GM12878 (cell line): ENCODE data around the gene SRC. TPM values are rescaled to one million over a fixed set of nuclear protein-coding genes. Genes with fewer than 3 reads are reported as not detected.

Experiments
- CBX5 ChIP-seq: sonication (generic); IDR thresholded peaks from 2 replicates; pipeline ENCODE4 v1.6.1; 2016; ENCODE audit warnings: low read depth, moderate library complexity, mild to moderate bottlenecking, inconsistent platforms
- CREM ChIP-seq: IDR thresholded peaks from 2 replicates; pipeline ENCODE4 v1.6.1; 2014; ENCODE audit warnings: antibody characterized with exemption, low read depth
- IRF3 ChIP-seq: fragments of 450-650 bp; IDR thresholded peaks from 2 replicates; pipeline ENCODE4 v1.6.1; 2014; ENCODE audit warnings: mild to moderate bottlenecking
- JUND ChIP-seq: IDR thresholded peaks from 2 replicates; pipeline ENCODE4 v1.6.1; 2012; ENCODE audit warnings: low read depth, mild to moderate bottlenecking, low read length, improper control_type of control experiment, moderate library complexity
- MAX ChIP-seq: IDR thresholded peaks from 2 replicates; pipeline ENCODE4 v1.6.1; 2012; ENCODE audit warnings: low read depth, low read length, improper control_type of control experiment
- MYB ChIP-seq: fragments of 150-350 bp; IDR thresholded peaks from 2 replicates; pipeline ENCODE4 v1.6.1; 2014; ENCODE audit warnings: mild to moderate bottlenecking, low read depth, low read length, borderline replicate concordance
- NFYB ChIP-seq: IDR thresholded peaks from 2 replicates; pipeline ENCODE4 v1.6.1; 2011; ENCODE audit warnings: low read depth, mild to moderate bottlenecking, low read length, improper control_type of control experiment, moderate library complexity; ENCODE audit not compliant: insufficient read depth
- PAX5 ChIP-seq: IDR thresholded peaks from 2 replicates; pipeline ENCODE4 v1.6.1; 2011; ENCODE audit warnings: low read depth, low read length, borderline replicate concordance
- RAD21 ChIP-seq: IDR thresholded peaks from 2 replicates; pipeline ENCODE4 v1.6.1; 2011; ENCODE audit warnings: mild to moderate bottlenecking, low read depth, low read length, moderate library complexity; ENCODE audit not compliant: insufficient read depth
- RAD51 ChIP-seq: fragments of 450-650 bp; IDR thresholded peaks from 2 replicates; pipeline ENCODE4 v1.6.1; 2016; ENCODE audit warnings: moderate library complexity, mild to moderate bottlenecking, inconsistent platforms
- RB1 ChIP-seq: fragments of 450-650 bp; formaldehyde crosslinking; IDR thresholded peaks from 2 replicates; pipeline ENCODE4 v1.6.1; 2017; ENCODE audit warnings: mild to moderate bottlenecking, borderline replicate concordance
- RCOR1 ChIP-seq: conservative IDR thresholded peaks from 2 replicates; pipeline ENCODE4 v1.6.1; 2012; ENCODE audit warnings: low read depth, low read length, improper control_type of control experiment
- SIX5 ChIP-seq: IDR thresholded peaks from 2 replicates; pipeline ENCODE4 v1.6.1; 2011; ENCODE audit warnings: mild to moderate bottlenecking, low read depth, low read length, moderate library complexity; ENCODE audit not compliant: severe bottlenecking
- STAT3 ChIP-seq: IDR thresholded peaks from 2 replicates; pipeline ENCODE4 v1.6.1; 2011; ENCODE audit warnings: low read depth, low read length, improper control_type of control experiment
- TCF12 ChIP-seq: IDR thresholded peaks from 2 replicates; pipeline ENCODE4 v1.6.1; 2011; ENCODE audit warnings: low read depth, mild to moderate bottlenecking, low read length
- ZBTB33 ChIP-seq: fragments of 450-650 bp; IDR thresholded peaks from 2 replicates; pipeline ENCODE4 v1.6.1; 2017; ENCODE audit warnings: mild to moderate bottlenecking
- polyA plus RNA-seq, 11 experiments: library from polyadenylated mRNA; depleted of rRNA in 4 of 11; unstranded in 6 of 11; stranded (reverse) in 5 of 11; fragments of >200 nt; fragmentation: Nextera tagmentation in 4 of 11; fragmentation: Illumina TruSeq in 1 of 11; extraction: Ambion mirVana in 4 of 11; extraction: Trizol in 1 of 11; gene quantifications; 1 replicate in 1 of 11; 2 replicates in 10 of 11; pipeline versions ENCODE4 v1.2.1 to v1.2.3, GENCODE V29; 2011 to 2016; ENCODE audit warnings: inconsistent platforms in 2 of 11, missing spikeins in 2 of 11, low read depth in 1 of 11
- total RNA-seq, 4 experiments: library from RNA; depleted of rRNA in 3 of 4; stranded (reverse); fragments of >200 nt in 3 of 4; fragmentation: Illumina TruSeq in 1 of 4; extraction: Trizol in 1 of 4; gene quantifications; 2 replicates each; pipeline versions ENCODE4 v1.2.1 to v1.2.3, GENCODE V29; 2013 to 2021
- TF ChIP-seq, protein P1 (sequence below): IDR thresholded peaks from 2 replicates; pipeline ENCODE4 v1.6.1; 2011; ENCODE audit warnings: borderline replicate concordance, low read depth, mild to moderate bottlenecking, moderate library complexity, mixed read lengths, low read length; ENCODE audit not compliant: insufficient read depth; ENCODE audit errors: extremely low read length
- TF ChIP-seq, protein P2 (sequence below): fragments of 450-650 bp; formaldehyde crosslinking; IDR thresholded peaks from 2 replicates; pipeline ENCODE4 v1.5.0; 2022; ENCODE audit warnings: mild to moderate bottlenecking, missing genetic modification characterization
- TF ChIP-seq, protein P3 (sequence below): fragments of 450-650 bp; conservative IDR thresholded peaks from 2 replicates; pipeline ENCODE4 v1.6.1; 2017; ENCODE audit warnings: mild to moderate bottlenecking, moderate library complexity
- TF ChIP-seq, protein P4 (sequence below): IDR thresholded peaks from 2 replicates; pipeline ENCODE4 v1.6.1; 2012; ENCODE audit warnings: low read depth, low read length, improper control_type of control experiment

Gene SRC
- total and polyA plus RNA-seq, 10 of the 15 experiments (the other 5 are each of a cell fraction or from before 2014, with no cell fraction given) = 0.60 to 71.3 (median 27.2) TPM

GRCh38 chr20:37375227-37375626, 29.3 kb downstream of the SRC start (continued):
- TF ChIP-seq, protein P1, sequence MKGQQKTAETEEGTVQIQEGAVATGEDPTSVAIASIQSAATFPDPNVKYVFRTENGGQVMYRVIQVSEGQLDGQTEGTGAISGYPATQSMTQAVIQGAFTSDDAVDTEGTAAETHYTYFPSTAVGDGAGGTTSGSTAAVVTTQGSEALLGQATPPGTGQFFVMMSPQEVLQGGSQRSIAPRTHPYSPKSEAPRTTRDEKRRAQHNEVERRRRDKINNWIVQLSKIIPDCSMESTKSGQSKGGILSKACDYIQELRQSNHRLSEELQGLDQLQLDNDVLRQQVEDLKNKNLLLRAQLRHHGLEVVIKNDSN = peak; percentile 60
- TF ChIP-seq RAD51 (peak; percentile 47; the same call in 1 of the 2 replicates), RAD21 (no peak), CREM (peak; percentile 13; the same call in 1 of the 2 replicates), MAX (no peak), CBX5 (no peak), RB1 (no peak), TCF12 (peak; percentile 45; the same call in 1 of the 2 replicates), IRF3 (no peak), STAT3 (no peak), PAX5 (peak; percentile 20; the same call in 1 of the 2 replicates), SIX5 (no peak), MYB (no peak), RCOR1 (no peak), NFYB (no peak), ZBTB33 (no peak), JUND (no peak)
- TF ChIP-seq, protein P2, sequence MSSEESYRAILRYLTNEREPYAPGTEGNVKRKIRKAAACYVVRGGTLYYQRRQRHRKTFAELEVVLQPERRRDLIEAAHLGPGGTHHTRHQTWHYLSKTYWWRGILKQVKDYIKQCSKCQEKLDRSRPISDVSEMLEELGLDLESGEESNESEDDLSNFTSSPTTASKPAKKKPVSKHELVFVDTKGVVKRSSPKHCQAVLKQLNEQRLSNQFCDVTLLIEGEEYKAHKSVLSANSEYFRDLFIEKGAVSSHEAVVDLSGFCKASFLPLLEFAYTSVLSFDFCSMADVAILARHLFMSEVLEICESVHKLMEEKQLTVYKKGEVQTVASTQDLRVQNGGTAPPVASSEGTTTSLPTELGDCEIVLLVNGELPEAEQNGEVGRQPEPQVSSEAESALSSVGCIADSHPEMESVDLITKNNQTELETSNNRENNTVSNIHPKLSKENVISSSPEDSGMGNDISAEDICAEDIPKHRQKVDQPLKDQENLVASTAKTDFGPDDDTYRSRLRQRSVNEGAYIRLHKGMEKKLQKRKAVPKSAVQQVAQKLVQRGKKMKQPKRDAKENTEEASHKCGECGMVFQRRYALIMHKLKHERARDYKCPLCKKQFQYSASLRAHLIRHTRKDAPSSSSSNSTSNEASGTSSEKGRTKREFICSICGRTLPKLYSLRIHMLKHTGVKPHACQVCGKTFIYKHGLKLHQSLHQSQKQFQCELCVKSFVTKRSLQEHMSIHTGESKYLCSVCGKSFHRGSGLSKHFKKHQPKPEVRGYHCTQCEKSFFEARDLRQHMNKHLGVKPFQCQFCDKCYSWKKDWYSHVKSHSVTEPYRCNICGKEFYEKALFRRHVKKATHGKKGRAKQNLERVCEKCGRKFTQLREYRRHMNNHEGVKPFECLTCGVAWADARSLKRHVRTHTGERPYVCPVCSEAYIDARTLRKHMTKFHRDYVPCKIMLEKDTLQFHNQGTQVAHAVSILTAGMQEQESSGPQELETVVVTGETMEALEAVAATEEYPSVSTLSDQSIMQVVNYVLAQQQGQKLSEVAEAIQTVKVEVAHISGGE = no peak
- TF ChIP-seq, protein P3, sequence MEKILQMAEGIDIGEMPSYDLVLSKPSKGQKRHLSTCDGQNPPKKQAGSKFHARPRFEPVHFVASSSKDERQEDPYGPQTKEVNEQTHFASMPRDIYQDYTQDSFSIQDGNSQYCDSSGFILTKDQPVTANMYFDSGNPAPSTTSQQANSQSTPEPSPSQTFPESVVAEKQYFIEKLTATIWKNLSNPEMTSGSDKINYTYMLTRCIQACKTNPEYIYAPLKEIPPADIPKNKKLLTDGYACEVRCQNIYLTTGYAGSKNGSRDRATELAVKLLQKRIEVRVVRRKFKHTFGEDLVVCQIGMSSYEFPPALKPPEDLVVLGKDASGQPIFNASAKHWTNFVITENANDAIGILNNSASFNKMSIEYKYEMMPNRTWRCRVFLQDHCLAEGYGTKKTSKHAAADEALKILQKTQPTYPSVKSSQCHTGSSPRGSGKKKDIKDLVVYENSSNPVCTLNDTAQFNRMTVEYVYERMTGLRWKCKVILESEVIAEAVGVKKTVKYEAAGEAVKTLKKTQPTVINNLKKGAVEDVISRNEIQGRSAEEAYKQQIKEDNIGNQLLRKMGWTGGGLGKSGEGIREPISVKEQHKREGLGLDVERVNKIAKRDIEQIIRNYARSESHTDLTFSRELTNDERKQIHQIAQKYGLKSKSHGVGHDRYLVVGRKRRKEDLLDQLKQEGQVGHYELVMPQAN = no peak
- TF ChIP-seq, protein P4, sequence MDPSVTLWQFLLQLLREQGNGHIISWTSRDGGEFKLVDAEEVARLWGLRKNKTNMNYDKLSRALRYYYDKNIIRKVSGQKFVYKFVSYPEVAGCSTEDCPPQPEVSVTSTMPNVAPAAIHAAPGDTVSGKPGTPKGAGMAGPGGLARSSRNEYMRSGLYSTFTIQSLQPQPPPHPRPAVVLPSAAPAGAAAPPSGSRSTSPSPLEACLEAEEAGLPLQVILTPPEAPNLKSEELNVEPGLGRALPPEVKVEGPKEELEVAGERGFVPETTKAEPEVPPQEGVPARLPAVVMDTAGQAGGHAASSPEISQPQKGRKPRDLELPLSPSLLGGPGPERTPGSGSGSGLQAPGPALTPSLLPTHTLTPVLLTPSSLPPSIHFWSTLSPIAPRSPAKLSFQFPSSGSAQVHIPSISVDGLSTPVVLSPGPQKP = no peak
